ENCODE results near the gene DUOX2. TPM values are rescaled to one million over a fixed set of nuclear protein-coding genes. Genes with fewer than 3 reads are reported as not detected.

The DUOX2 gene
- total RNA-seq, 4 donors from 2014 or later, result under 0.01 to 0.86 (median 0.10) TPM

DNA sequence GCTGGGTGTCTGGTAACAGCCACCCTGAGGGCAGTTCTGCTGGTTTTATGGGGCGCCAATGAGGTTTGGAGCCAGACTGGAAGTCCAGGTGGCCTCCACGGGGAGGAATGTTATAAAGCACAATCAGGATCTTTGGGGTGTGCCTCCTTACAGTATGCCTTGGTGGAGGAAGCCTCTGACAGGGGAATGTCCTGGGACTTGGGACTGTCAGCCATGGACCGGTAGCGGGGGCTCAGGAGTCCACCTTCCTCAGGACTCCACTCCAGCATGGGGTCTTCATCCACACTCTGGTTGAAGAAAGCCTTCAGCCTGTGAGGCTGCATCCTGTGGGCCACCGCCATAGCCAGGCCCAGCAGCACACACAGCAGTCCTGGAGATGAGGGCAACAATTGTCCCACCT lies 5.0 kb upstream of the DUOX2 start:
- peaks cover 7 to 94% (median 35%) of the 10 kb centered on the region in 4 donors for H3K27me3 ChIP-seq
- H3K9me3 ChIP-seq, result no peaks in the 10 kb centered on the region
- intact Hi-C loops (cut with DNase I), result no loop called here
- peaks cover 19 to 32% (median 27%) of the 10 kb centered on the region in 4 donors for H3K4me1 ChIP-seq
- H3K27ac ChIP-seq (replicated peaks in 1 of 4), result no peak overlapping the region
- WGBS, result 88% methylated on average over 3 of the region's 5 CpGs
- no peaks in the 10 kb centered on the region for H3K36me3 ChIP-seq
- TF ChIP-seq EP300 (IDR thresholded peaks at IDR 0.05) (no peak), POLR2AphosphoS5 (IDR thresholded peaks at IDR 0.05) (no peak), POLR2A (IDR thresholded peaks at IDR 0.05; ENCODE audit: low read depth) (no peak)
- TF ChIP-seq, protein P1, sequence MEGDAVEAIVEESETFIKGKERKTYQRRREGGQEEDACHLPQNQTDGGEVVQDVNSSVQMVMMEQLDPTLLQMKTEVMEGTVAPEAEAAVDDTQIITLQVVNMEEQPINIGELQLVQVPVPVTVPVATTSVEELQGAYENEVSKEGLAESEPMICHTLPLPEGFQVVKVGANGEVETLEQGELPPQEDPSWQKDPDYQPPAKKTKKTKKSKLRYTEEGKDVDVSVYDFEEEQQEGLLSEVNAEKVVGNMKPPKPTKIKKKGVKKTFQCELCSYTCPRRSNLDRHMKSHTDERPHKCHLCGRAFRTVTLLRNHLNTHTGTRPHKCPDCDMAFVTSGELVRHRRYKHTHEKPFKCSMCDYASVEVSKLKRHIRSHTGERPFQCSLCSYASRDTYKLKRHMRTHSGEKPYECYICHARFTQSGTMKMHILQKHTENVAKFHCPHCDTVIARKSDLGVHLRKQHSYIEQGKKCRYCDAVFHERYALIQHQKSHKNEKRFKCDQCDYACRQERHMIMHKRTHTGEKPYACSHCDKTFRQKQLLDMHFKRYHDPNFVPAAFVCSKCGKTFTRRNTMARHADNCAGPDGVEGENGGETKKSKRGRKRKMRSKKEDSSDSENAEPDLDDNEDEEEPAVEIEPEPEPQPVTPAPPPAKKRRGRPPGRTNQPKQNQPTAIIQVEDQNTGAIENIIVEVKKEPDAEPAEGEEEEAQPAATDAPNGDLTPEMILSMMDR (IDR thresholded peaks at IDR 0.05), result no peak
- no peak for DNase-seq (ENCODE audit: extremely low spot score)
- H3K4me3 ChIP-seq, result no peak overlapping the region

DNA sequence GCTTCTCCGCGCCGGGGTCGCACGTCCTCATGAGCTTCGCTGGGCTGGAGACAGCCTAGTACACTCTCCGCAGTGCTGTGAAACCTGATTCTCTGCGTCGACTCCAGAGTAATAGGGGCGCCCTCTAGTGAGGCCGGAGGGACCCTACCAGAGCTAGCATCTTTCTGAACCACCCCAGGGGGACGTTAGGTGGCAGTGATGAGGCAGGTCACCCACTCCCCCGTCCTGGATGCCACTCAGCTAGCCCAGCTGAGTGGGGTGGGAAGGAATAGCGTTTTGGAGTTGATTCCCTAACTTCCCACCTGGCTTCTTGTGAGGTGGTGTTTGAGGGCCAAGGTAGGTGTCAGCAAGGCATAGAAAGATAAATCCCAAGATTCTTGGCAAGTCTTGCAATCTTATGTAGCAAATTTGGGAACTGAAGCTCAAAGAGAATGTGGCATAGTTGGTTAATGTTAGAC lies 4.2 kb upstream of the DUOX2 start:
- H3K4me1 ChIP-seq, result peaks cover 20 to 40% (median 30%) of the 10 kb centered on the region in 4 donors
- TF ChIP-seq POLR2A (IDR thresholded peaks at IDR 0.05; ENCODE audit: low read depth), result no peak
- TF ChIP-seq, protein P1 (IDR thresholded peaks at IDR 0.05), result peak; percentile 74 to 93 (median 75)
- peak in 1 of 2 donors; percentile 44 for TF ChIP-seq POLR2AphosphoS5 (IDR thresholded peaks at IDR 0.05)
- TF ChIP-seq EP300 (IDR thresholded peaks at IDR 0.05), result no peak
- peak overlapping the region; percentile 30 to 44 (median 39) for H3K4me3 ChIP-seq
- intact Hi-C loops (cut with DNase I), result no loop called here
- H3K36me3 ChIP-seq, result no peaks in the 10 kb centered on the region
- no peaks in the 10 kb centered on the region for H3K9me3 ChIP-seq
- peaks cover 7 to 99% (median 43%) of the 10 kb centered on the region in 4 donors for H3K27me3 ChIP-seq
- peak; percentile 93 for DNase-seq (ENCODE audit: extremely low spot score)
- H3K27ac ChIP-seq (replicated peaks in 1 of 4), result no peak overlapping the region
- WGBS, result 3% methylated on average over 11 of the region's 14 CpGs

DNA sequence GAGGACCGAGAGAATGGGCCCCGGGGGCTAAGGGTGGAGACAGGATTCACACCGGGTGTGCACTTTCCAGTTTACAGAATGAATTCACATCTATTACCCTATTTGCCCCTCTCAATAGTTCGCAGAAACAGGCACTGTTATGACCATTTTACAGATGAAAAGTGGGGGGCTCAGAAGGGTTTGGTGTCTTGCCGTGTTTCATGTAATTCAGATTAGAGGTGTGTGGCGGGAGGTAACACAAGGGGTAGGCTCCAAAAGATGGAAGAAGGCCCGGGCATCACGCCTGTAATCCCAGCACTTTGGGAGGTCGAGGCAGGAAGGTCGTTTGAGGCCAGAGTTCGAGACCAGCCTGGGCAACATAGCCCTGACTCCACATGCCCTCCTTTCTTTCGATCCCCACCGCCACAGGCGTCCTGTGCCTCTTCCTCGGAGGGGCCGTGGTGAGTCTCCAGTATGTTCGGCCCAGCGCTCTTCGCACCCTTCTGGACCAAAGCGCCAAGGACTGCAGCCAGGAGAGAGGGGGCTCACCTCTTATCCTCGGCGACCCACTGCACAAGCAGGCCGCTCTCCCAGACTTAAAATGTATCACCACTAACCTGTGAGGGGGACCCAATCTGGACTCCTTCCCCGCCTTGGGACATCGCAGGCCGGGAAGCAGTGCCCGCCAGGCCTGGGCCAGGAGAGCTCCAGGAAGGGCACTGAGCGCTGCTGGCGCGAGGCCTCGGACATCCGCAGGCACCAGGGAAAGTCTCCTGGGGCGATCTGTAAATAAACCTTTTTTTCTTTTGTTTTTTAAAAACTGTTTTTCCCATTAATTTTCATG lies 3.5 kb upstream of the DUOX2 start:
- DNase-seq (ENCODE audit: extremely low spot score), result no peak
- 35% methylated on average over 27 of the region's 33 CpGs for WGBS
- Histone ChIP-seq H3K27me3 (peaks cover 7 to 100% (median 50%) of the 10 kb centered on the region in 4 donors), H3K9me3 (no peaks in the 10 kb centered on the region), H3K4me1 (peaks cover 26 to 46% (median 36%) of the 10 kb centered on the region in 4 donors), H3K36me3 (no peaks in the 10 kb centered on the region), H3K4me3 (peak overlapping the region; percentile 30 to 44 (median 39)), H3K27ac (replicated peaks in 1 of 4) (no peak overlapping the region)
- TF ChIP-seq, protein P1 (IDR thresholded peaks at IDR 0.05), result no peak
- TF ChIP-seq POLR2AphosphoS5 (IDR thresholded peaks at IDR 0.05), result no peak
- no peak for TF ChIP-seq POLR2A (IDR thresholded peaks at IDR 0.05; ENCODE audit: low read depth)
- TF ChIP-seq EP300 (IDR thresholded peaks at IDR 0.05), result no peak
- intact Hi-C loops (cut with DNase I), result no loop called here

DNA sequence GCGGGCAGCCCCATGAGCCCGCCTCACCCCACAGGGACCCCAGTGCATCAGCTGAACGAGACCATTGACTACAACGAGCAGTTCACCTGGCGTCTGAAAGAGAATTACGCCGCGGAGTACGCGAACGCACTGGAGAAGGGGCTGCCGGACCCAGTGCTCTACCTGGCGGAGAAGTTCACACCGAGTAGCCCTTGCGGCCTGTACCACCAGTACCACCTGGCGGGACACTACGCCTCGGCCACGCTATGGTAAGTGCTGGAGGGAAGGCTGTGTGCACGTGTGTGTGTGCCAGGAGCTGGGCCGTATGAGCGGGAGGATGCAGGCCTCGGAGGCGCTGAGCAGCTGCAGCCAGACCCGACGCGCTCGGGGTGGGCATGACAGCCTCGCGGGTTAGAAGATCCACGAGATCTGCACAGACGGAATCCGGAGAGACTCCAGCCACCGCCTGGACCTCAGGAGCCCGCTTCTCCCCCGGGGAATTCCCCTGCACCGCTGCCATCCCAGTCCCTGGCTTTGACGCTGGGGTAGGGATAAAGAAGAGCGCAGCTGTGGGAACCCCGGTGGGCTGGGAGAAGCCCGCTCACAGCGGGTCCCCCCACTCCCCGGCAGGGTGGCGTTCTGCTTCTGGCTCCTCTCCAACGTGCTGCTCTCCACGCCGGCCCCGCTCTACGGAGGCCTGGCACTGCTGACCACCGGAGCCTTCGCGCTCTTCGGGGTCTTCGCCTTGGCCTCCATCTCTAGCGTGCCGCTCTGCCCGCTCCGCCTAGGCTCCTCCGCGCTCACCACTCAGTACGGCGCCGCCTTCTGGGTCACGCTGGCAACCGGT lies 2.7 kb upstream of the DUOX2 start:
- Histone ChIP-seq H3K4me1 (peaks cover 27 to 55% (median 42%) of the 10 kb centered on the region in 4 donors), H3K27ac (replicated peaks in 1 of 4) (no peak overlapping the region), H3K9me3 (no peaks in the 10 kb centered on the region), H3K4me3 (peak overlapping the region; percentile 3 to 38 (median 30)), H3K27me3 (peaks cover 7 to 100% (median 58%) of the 10 kb centered on the region in 4 donors), H3K36me3 (no peaks in the 10 kb centered on the region)
- WGBS, result 10% methylated on average over 35 of the region's 65 CpGs
- TF ChIP-seq, protein P1 (IDR thresholded peaks at IDR 0.05), result no peak
- no peak for TF ChIP-seq EP300 (IDR thresholded peaks at IDR 0.05)
- no peak for TF ChIP-seq POLR2A (IDR thresholded peaks at IDR 0.05; ENCODE audit: low read depth)
- no peak for TF ChIP-seq POLR2AphosphoS5 (IDR thresholded peaks at IDR 0.05)
- intact Hi-C loops (cut with DNase I), result no loop called here
- DNase-seq (ENCODE audit: extremely low spot score), result no peak

Measured in esophagus muscularis mucosa (tissue), 4 donors.